Measurements from ENCODE around the gene NSFL1C.

The NSFL1C gene

DNA sequence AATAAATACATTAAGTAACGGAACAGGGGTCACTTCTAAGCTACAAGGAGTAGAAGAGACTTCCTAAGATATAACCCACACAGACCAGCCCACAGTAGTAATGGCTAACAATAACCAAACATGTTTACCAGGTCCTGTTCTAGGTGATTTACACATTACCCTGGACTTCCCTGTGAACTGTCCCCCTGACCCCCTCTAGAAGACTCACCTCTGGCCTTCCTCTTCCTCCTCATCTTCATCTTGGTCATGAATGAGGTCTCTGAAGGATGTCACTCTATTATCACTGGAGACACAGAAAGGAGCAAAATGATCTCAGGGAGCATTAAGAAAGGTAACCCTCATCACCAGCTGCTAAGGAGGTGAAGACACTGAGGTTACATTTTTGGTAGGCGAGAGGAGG lies 8.7 kb downstream of the NSFL1C start:
- no peak for DNase-seq

DNA sequence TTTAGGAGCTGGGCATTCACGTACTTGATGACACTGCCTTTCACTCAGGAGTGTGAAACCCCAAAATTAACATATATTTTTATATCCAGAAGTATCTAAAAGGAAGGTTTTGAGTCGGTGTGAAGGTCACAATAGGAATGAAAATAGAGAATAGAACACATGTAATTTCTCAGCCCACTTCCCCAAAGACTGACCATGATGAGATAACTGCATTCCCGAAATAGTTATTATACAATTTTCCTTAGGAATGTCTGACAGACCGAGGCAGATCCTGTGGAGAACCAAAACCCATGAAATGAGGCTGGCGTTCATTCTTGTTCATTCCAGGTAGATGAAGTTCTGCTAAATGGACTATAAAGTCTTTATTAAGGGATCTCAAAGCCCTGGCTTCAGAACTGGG lies 10.3 kb downstream of the NSFL1C start:
- DNase-seq = no peak

DNA sequence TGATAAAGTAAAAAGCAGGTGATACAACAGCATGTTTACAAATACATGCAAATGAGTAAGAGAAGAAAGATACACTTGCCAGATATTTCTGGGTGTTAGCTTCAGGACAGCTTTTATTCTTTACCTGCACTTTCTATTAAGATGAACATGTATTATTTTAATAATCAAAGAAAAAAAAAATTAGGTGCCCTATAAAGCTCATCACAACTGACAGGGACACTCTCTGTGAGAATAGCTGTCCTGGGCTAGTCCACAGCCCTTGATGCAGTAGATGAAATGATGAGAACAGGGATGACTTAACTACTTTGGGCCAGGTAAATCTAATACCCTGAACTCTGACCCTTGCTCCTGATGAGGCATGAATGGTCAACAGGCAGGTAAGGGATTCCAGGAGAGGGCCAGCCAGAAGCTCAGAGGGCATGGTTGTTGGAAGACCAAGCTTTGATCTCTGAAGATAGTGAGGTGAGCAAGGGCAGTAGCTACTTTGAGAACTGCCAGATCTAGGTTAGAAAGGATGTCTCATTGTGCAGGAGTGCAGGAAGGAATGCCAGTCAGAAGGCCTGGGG lies 15.6 kb downstream of the NSFL1C start:
- DNase-seq = no peak

DNA sequence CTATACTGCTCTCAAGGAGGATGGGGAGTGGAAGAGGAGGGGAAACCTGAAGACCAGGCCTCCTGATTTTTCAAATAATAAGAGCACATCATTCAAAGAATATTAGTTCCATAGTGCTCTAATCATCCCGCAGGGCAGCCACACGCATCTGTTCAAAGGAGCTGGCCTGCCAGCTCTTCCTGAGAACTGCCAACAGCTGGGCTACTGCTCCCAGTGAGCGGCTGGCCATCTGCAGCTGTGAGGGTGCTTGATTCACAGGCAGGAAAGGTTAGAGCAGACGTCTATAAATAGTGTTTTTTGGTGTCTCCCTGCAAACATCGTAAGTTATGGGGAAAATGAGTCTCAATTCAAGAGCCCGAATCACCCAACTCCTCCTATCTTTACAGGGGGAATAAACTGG lies 17.3 kb downstream of the NSFL1C start:
- DNase-seq = no peak

DNA sequence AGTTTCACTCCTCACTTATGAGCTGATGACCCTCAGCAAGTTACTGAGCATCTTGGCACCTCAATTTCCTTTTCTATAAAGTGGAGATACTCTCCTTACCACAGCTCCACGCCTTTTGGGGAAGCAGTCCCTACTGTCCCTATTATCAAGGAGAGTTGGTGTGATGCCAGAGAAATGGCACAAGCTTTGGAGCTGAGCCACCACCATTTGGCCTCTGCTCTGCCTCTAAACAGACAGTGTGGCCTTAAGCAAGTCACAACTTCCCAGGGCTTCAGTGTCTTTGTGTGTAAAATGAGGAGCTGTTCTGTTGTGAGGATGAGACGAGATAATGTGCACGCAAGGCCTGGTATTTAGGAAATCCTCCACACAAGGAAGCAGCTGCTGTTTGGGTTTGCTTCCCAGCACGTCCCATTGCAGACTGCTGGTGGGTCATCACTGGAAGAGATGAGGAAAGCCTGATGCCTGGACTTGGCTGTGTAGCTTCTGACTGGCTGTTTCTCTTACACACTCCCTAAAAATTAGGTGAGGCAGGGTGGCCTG lies 18.5 kb downstream of the NSFL1C start:
- DNase-seq = no peak

DNA sequence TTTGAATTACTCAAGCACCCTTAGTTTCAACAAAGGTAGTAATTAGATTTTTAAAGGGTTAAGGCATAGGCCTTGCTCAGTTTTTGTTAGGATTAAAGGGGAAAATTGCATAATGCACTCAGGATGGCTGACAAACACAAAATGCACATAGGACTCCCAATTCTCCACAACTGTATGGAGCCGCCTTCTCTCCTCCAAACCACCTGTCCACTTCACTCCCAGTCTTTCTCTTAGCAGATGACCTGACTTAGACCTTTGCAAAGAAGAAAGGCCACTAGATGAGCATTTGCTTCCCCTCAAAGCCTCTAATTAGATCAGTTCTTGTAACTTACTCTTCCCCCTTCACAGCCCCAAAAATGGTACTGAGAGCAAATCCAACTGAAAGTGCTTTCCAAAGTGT lies 20.1 kb downstream of the NSFL1C start:
- no peak for DNase-seq

DNA sequence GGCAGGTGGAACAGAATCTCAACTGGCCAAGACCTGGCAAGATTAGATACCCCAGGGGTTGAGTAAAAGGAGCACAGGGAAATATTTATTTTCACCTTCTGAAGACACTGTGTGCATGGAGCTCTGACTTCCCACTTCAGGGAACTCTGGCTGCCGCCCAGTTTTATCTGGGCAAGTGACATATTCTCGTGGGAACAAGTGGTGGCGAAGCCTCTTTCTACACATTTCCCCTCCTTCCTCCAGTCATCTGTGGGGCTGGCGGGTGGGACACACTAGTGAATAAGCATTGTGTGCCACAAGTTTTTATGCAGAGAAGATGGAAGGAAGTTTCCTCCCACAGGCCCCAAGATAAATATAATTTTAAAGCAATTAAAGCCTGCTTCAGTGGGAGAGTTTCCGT lies 23.6 kb downstream of the NSFL1C start:
- no peak for DNase-seq

DNA sequence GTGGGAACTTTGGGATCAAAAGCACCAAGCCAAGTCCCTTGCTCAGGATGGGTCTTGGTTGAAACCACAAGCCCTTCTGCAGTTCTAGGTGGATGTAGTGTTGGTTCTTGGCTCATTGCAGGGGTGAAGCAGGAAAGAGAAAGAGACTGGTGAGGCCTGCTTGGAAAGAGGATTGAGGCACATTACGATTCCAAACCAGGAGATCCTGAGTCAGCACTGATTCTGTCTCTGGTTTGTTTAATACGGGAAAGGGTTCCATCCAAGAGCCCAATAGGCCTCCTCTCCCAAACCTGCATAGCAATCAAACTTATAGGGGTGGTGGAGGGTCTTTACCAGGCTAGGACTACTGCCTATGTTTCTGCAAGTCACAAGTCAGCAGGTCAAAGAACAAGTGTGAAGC lies 24.3 kb downstream of the NSFL1C start:
- DNase-seq = no peak

DNA sequence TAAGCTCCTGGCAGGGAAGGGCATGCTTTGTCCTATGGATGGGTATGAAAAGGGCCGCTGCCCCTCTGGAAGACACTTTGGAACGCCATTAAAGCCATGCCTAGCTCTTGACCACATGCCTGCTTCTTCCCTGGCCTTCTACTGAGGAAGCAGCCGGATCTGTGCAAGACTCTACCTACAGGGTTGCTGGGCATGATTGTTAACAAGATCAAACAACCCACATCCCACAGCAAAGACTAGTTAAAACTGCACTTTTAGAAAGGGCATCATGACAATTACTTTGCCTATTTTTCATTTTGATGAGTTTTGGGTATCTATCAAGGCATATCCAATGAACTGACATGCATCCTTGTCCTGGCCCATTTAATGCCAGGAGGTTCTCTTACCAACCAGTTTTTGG lies 25.5 kb downstream of the NSFL1C start:
- DNase-seq = no peak

DNA sequence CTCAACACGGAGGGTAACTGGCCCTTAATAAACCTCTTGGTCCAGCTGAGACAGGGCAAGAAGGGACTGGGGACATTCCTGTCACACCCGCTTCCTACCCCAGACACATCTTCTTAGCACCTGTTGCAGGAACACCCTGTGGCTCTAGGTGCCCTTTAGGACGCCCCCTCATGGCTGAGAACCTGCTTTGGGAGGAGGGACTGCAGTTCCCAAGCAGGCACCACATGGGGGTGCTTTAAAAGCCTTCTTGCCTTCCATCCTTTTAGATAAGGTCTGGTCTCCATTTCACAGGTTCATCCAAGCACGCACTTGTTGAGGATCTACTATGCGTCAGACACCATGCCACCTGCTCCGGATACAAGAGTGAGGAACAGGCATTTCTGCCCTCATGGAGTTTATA lies 26.6 kb downstream of the NSFL1C start:
- DNase-seq = no peak

DNA sequence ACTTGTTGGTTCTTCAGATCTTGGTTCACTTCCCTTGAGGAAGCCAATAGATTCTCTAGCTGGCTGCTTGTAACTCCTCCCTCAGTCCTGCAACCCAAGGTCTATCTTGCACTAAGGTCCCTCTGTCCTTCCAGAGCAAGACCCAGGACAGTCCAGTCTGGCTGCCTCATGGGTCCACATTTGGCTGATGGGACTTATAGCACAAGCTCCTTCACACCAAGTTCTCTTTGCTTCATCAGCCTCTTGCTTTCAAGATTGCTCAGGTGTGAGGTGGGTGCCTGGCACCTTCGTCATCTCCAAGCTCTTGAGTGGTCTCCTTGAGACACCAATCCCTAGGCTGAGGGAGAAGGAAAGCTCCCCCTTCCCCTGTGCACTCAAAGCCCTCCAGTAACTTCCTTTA lies 28.3 kb downstream of the NSFL1C start:
- no peak for DNase-seq

DNA sequence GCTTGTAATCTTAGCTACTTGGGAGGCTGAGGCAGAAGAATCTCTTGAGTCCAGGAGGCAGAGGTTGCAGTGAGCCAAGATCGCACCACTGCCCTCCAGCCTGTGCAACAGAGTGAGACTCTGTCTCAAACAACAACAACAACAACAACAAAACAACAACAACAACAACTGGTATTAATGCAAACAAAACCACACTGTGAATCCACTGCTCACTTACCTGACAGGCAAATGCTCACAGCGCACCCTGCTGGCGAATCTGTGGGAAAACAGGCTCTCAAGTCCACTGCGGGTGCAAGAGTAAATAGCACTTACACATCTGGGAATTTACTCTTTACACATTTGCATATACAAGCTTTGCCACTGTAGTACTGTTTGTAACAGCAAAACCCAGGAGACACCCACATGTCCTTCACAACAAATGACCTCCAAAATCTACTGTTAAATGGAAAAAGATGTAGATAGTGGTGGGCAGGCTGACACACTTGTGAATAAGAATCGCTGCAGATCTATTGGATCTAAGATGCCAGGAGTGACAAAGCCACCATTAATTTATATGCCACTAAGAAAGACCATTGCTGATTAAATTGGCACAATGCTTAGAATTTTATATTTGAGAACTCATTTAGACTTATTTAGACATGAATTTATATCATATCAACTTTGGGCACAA lies 29.3 kb downstream of the NSFL1C start:
- DNase-seq = peak; percentile 55

DNA sequence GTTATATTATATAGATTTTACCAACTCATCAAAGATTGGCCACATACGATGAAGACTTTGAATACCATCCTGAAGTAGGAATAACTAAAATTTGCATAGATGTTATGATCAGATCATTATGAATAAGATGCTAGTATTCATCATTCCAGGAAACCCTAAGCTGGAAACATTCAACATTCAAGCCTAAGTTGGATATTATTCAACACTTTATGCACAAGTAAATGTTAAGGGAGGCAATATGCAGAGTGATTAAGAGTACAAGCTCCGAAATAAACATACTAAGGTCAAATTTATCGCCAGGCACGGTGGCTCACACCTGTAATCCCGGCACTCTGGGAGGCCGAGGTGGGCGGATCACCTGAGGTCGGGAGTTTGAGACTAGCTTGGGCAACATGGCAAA lies 30.4 kb downstream of the NSFL1C start:
- no peak for DNase-seq

DNA sequence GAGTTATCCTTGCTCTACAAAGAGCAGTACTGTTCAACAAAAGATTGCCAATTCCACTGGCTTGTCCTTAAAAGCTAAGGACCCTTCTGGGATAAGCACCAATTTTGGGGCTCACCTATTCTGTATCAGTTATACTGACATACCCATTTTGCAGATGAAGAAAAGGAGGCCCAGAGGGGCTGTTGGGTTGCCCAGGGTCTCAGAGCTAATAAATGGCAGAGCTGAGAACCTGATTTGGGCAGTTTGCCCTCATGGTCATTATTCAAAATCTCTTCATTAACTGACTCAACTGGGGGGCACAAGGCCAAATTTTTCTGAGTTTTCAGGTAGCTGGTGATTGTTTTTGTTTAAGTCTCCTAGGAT lies 31.3 kb downstream of the NSFL1C start:
- no peak for DNase-seq

DNA sequence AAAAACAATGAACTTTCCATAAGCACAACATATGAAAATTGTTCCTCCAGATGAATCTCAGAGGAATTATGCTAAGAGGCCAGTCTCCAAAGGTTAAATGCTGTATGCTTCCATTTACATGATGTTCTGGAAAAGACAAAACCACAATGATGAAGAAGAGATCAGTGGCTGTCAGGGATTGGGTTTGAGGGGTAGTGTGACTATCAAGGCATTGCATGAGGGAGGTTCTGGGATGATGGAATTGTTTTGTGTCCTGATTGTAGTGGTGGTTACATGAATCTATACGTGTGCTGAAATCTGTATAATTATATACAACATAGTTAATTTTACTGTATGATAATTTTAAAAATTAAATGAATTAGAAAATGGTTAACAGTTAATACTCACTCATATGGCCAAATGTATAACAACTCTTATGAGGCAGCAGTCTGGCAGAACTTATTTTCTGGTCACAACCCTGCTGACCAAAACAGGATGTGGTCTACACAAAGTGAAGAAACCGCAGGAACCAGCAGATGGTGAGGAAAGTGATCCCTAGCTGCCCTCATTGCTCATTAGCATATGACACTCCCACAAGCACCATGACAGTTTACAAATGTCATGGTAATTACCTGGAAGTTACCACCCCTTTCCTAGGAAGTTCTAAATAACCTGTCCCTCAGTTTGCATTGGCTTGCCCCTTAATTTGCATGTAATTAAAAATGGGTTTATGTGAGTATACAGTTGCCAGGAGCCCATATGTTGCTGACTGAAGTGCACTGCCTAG lies 31.9 kb downstream of the NSFL1C start:
- no peak for DNase-seq

DNA sequence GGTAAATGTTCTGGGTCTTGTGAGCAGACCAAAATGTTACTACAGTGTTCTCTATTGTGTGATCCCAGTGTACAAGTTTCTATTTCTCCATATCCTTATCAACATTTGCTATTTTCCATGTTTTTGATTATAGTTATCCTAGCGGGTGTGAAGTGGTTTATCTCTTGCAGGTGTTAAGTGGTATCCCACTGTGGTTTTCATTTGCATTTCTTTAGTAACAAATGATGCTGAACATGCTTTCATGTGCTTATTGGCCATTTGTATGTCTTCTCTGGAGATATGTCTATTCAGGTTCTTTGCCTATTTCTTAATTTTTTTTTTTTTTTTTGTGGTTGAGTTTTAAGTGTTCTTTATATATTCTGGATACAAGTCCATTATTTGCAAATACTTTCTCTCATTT lies 35.5 kb downstream of the NSFL1C start:
- DNase-seq = no peak

DNA sequence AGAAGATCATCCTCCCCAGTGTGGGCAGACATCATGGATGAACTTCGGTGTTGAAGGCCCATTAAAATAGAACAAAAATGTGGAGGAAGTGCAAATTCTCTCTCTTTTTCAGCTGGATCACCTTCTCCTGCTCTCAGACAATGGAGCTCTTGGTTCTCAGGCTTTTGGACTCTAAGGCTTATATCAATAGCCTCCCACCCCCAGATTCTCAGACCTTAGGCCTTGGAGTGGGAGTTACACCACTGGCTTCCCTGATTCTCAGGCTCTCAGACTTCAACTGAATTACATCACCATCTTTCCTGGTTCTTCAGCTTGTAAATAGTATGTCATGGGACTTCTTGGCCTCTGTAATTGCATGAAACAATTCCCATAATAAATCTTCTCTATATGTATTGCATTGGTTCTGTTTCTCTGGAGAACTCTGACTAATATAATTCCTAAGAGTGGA lies 36.6 kb downstream of the NSFL1C start:
- DNase-seq = no peak

DNA sequence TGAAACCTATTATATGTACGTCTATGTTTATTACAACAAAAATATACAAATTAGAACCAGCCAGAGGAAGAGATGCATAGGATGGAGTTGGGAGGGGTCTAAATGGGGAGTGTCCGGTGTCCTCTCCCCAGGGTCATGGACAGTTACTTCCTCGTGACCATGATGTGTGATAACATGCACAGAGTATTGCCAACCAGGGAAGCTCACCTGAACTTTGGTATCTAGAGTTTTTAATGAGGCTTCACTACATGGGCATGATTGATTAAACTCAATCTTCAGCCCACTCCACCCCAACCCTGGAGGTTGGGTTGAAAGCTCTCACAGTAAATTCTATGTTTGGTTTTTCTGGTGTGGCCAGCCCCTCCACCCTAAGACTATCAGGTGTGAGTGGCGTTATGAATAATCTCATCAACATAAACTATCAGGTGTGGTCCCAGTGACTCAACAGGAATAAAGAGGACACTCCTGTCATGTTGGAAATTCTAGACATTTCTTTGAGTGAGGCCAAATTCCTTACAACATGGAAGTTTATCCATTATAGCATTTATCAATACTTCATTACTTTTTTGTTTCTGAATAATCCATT lies 37.4 kb downstream of the NSFL1C start:
- DNase-seq = no peak

DNA sequence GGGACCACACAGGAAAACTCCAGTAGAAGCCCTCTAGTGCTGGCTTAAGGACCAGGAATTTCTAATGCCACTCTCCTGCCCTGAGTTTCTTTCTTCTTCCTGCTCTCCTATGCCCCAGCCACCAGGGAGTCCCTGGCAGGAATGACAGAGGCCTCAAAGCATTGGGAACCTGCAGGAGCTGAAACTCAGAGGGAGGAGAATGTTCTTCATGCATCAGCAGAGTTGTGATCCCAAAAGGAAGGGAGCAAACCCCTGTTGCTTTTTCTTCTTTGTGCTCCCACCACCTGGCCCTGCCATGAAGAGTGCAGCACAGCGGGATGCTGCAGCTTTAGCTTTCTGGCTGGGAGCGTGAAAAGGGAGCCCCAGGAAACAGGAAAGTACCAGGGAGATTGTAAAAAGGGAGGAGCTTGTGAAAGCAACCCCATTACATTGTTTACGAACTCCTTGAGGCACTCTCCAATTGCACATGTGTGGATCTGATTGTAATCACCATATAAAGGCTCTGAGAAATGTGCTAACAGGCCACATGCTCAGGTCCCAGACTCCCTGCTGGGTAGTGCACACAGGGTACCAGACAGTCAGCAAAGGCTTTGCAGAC lies 39.1 kb downstream of the NSFL1C start:
- DNase-seq = peak; percentile 14

DNA sequence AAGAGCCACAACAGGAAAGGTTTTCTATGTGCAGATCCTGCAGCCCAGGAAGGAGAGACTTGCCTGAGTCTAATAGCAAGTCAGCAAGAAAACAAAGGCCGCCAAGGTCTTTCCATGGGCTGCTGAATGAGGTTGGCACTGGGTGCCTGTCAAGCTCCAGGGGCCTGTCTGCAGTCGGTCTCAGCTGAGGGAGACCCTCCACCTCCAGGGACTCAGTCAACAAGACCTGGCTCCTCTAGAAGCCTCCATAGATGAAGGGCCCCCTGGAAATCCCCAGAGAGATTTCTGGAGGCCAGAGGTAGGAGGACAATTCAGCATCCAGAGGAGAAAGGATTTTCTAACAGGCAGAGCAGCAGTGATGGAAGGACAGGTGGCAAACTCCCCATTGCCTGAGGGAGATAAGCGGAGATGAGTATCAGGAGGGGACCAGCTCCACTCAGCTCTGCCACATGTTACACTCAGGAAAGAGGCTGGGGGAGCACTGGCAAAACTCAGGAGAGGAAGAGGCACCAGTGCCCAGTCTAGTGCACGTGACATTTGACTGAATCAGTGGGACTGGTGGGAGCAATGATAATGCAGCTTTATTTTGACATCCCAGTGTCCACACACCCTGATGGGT lies 40.3 kb downstream of the NSFL1C start:
- no peak for DNase-seq

DNA sequence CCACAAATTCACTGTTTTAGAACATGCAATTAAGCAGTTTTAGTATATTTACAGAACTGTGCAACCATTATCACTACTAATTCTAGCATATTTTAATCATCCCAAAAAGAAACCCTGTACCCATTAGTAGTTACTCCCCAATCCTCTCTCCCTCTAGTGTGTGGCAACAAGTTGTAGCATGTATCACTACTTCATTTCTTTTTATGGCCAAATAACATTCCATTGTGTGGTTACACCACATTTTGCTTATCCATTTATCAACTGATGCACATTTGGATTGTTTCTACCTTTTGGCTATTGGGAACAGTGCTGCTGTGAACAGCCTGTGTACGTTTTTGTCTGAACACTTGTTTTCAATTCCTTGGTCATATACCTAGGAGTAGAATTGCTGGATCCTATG lies 42.3 kb downstream of the NSFL1C start:
- DNase-seq = no peak

DNA sequence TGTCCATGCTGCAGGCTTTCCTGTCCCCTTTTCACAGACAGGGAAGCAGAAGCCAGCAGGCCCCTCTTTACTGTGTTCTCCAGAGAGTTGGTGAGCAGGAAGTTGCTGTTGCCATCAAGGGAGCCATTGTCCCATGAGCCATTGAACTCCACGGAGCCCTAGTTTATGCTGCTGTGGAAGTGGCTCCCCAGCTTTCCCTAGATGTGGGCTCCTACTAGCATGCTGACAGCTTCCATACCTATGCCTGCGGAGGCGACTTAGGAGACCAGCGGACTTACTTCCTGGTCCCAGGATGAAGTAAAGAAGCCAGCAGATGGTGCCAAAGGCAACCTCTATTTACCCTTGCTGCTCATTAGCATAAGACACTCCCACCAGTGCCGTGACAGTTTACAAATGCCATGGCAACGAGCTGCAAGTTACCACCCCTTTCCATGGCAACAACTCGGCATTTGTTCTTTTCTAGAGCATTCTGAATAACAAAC lies 43.0 kb downstream of the NSFL1C start:
- peak; percentile 13 for DNase-seq

DNA sequence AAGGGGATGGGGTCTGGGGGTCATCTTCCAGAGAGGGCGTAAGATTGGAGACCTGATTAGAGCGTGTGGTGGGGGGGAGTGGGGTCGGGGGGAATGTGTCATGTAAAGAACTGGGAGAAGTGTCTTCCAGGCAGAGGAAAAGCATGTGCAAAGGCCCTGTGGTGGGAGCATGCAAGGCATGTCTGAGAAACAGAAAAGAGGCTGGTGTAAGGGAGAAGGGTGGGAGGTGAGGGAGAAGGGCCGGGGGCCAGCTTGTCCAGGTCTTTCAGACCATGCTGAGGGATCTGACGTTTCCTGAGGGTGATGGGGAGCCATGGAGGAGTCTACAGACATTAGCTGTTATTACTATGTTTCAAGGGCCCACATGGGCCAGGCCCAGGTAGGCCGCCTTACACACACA lies 43.4 kb downstream of the NSFL1C start:
- no peak for DNase-seq

Measured in NCI-H1436 (cell line).